ENCODE measurements around the gene BEX4. TPM values are rescaled to one million over a fixed set of nuclear protein-coding genes. Genes with fewer than 3 reads are reported as not detected.

The BEX4 gene
- total and polyA plus RNA-seq, 2 of the 13 experiments (the other 11 are each of a cell fraction or from before 2014, with no cell fraction given): not detected

- TF ChIP-seq, protein P1, sequence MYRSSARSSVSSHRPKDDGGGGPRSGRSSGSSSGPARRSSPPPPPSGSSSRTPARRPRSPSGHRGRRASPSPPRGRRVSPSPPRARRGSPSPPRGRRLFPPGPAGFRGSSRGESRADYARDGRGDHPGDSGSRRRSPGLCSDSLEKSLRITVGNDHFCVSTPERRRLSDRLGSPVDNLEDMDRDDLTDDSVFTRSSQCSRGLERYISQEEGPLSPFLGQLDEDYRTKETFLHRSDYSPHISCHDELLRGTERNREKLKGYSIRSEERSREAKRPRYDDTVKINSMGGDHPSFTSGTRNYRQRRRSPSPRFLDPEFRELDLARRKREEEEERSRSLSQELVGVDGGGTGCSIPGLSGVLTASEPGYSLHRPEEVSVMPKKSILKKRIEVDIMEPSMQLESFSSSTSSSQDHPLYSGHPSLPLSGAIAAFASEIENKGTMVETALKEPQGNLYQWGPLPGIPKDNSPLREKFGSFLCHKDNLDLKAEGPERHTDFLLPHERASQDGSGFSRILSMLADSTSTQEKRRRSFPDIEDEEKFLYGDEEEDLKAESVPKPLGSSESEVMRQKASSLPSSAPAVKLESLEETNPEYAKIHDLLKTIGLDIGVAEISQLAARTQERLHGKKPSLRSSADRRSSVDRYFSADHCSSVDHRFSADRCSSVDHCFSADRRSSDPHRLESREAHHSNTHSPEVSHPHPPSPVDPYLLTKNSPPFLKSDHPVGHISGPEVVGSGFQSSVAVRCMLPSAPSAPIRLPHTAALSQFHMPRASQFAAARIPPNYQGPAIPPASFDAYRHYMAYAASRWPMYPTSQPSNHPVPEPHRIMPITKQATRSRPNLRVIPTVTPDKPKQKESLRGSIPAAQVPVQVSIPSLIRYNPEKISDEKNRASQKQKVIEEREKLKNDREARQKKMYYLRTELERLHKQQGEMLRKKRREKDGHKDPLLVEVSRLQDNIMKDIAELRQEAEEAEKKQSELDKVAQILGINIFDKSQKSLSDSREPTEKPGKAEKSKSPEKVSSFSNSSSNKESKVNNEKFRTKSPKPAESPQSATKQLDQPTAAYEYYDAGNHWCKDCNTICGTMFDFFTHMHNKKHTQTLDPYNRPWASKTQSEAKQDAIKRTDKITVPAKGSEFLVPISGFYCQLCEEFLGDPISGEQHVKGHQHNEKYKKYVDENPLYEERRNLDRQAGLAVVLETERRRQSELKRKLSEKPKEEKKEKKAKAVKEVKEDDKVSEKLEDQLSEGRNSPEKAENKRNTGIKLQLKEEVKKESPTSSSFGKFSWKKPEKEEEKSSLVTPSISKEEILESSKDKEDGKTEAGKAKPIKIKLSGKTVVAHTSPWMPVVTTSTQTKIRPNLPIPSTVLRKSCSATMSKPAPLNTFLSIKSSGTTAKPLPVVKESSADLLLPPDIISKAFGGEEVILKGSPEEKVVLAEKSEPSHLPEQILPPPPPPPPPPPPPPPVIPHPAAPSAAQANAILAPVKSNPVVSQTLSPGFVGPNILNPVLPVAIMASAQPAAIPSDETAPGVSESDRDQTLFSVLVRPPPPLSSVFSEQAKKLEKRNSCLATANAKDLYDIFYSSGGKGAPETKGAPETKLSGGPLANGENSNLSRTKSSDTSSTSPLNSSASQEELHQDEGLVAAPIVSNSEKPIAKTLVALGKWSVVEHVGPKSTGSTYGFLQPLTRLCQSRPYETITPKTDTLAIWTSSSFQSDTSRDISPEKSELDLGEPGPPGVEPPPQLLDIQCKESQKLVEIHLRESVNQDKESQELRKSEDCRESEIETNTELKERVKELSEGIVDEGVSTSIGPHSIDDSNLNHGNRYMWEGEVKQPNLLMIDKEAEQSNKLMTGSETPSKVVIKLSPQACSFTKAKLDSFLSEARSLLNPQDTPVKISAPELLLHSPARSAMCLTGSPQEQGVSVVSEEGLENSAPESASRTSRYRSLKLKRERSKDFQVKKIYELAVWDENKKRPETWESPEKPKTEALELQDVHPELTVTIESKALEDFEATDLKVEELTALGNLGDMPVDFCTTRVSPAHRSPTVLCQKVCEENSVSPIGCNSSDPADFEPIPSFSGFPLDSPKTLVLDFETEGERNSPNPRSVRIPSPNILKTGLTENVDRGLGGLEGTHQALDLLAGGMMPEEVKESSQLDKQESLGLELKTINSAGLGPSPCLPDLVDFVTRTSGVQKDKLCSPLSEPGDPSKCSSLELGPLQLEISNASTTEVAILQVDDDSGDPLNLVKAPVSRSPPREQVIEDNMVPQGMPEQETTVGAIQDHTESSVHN (CRISPR knock-in tag; IDR thresholded peaks at IDR 0.05): no peak
- TF ChIP-seq GFI1 (CRISPR knock-in tag; IDR thresholded peaks at IDR 0.05; ENCODE audit: borderline replicate concordance): no peak
- TF ChIP-seq NR2F1 (CRISPR knock-in tag; IDR thresholded peaks at IDR 0.05): no peak
- TF ChIP-seq HDAC6 (IDR thresholded peaks at IDR 0.05; ENCODE audit: low read depth, low read length): no peak
- no peak for TF ChIP-seq ZNF543 (CRISPR knock-in tag; IDR thresholded peaks at IDR 0.05)
- 0 out of 2 replicates have a peak, but pooled peaks have one; percentile 28 for TF ChIP-seq TFDP2 (CRISPR knock-in tag; IDR thresholded peaks at IDR 0.05)
- peak; percentile 50; the same call in 1 of the 2 replicates for TF ChIP-seq POLR2G (IDR thresholded peaks at IDR 0.05; ENCODE audit: low read depth, low read length)
Observed at GRCh38 chrX:103254921-103255493, 40.1 kb downstream of the BEX4 start, which contains the start of gene TCEAL8 (continued).
